K562 (cell line): Measurements from ENCODE around the gene CISD3. TPM values are rescaled to one million over a fixed set of nuclear protein-coding genes. Genes with fewer than 3 reads are reported as not detected.

Experiments
- CBFA2T3 ChIP-seq: fragments of 450-650 bp; IDR thresholded peaks from 2 replicates; pipeline ENCODE4 v1.6.1; 2017
- E2F5 ChIP-seq: sonication (generic); formaldehyde crosslinking; IDR thresholded peaks from 2 replicates; pipeline ENCODE4 v1.8.0; 2022; ENCODE audit warnings: mild to moderate bottlenecking, missing genetic modification reagents
- ESRRA ChIP-seq: fragments of 450-650 bp; IDR thresholded peaks from 2 replicates; pipeline ENCODE4 v1.6.1; 2014; ENCODE audit warnings: low read depth, mild to moderate bottlenecking, moderate library complexity, borderline replicate concordance
- EWSR1 ChIP-seq: fragments of 450-650 bp; IDR thresholded peaks from 2 replicates; pipeline ENCODE4 v1.6.1; 2018; ENCODE audit warnings: borderline replicate concordance, mild to moderate bottlenecking, low read depth, moderate library complexity; ENCODE audit not compliant: partially characterized antibody
- GABPA ChIP-seq: fragments of 200-800 bp; sonication (Bioruptor generic); conservative IDR thresholded peaks from 2 replicates; pipeline ENCODE4 v1.6.1; 2016; ENCODE audit warnings: low read depth, missing genetic modification characterization, missing compliant biosample characterization
- IFI16 ChIP-seq: fragments of 250-450 bp; sonication (Bioruptor Pico); IDR thresholded peaks from 2 replicates; pipeline ENCODE4 v2.1.2; 2022; ENCODE audit warnings: mild to moderate bottlenecking, inconsistent platforms
- KAT8 ChIP-seq: fragments of 450-650 bp; IDR thresholded peaks from 2 replicates; pipeline ENCODE4 v1.6.1; 2016; ENCODE audit warnings: low read depth, mild to moderate bottlenecking
- MAFG ChIP-seq: fragments of 450-650 bp; conservative IDR thresholded peaks from 2 replicates; pipeline ENCODE4 v1.6.1; 2016; ENCODE audit warnings: missing genetic modification characterization, missing compliant biosample characterization
- NFATC3 ChIP-seq: fragments of 450-650 bp; IDR thresholded peaks from 2 replicates; pipeline ENCODE4 v1.6.1; 2017; ENCODE audit warnings: mild to moderate bottlenecking
- OTX1 ChIP-seq: fragments of 450-650 bp; formaldehyde crosslinking; IDR thresholded peaks from 2 replicates; pipeline ENCODE4 v1.4.0; 2022; ENCODE audit warnings: mild to moderate bottlenecking
- SIX5 ChIP-seq, 2 experiments: IDR thresholded peaks; 2 replicates each; pipeline ENCODE4 v1.6.1; 2011; ENCODE audit warnings: low read length in 2 of 2, borderline replicate concordance in 1 of 2, low read depth in 1 of 2, mild to moderate bottlenecking in 1 of 2, moderate library complexity in 1 of 2; ENCODE audit not compliant: insufficient read depth in 1 of 2
- ZNF143 ChIP-seq: sonication (generic); formaldehyde crosslinking; IDR thresholded peaks from 2 replicates; pipeline ENCODE4 v1.9.0; 2022; ENCODE audit warnings: mild to moderate bottlenecking, missing genetic modification reagents
- ZNF232 ChIP-seq: sonication (generic); formaldehyde crosslinking; IDR thresholded peaks from 2 replicates; pipeline ENCODE4 v1.8.0; 2022; ENCODE audit warnings: mild to moderate bottlenecking, missing genetic modification reagents
- ZNF699 ChIP-seq: fragments of 250-450 bp; sonication (Bioruptor Pico); IDR thresholded peaks from 2 replicates; pipeline ENCODE4 v1.8.0; 2021; ENCODE audit warnings: mild to moderate bottlenecking, moderate library complexity; ENCODE audit not compliant: insufficient replicate concordance
- ZZZ3 ChIP-seq: fragments of 450-650 bp; IDR thresholded peaks from 2 replicates; pipeline ENCODE4 v1.6.1; 2016; ENCODE audit warnings: antibody characterized with exemption, mild to moderate bottlenecking, moderate library complexity
- polyA plus RNA-seq, 8 experiments: library from polyadenylated mRNA; depleted of rRNA in 4 of 8; stranded (reverse) in 5 of 8; unstranded in 3 of 8; fragments of >200 nt; fragmentation: Nextera tagmentation in 2 of 8; fragmentation: Illumina TruSeq in 1 of 8; extraction: Ambion mirVana in 2 of 8; extraction: Trizol in 1 of 8; gene quantifications; 2 replicates each; pipeline versions ENCODE4 v1.2.1 to v1.2.3, GENCODE V29; 2011 to 2014; ENCODE audit warnings: inconsistent platforms in 1 of 8, missing spikeins in 1 of 8
- total RNA-seq, 7 experiments: library from RNA; depleted of rRNA in 6 of 7; stranded (reverse); fragments of >200 nt in 6 of 7; fragmentation: Illumina TruSeq in 2 of 7; extraction: Trizol in 2 of 7; gene quantifications; 2 replicates each; pipeline versions ENCODE4 v1.2.1 to v1.2.3, GENCODE V29; 2011 to 2021; ENCODE audit warnings: low replicate concordance in 1 of 7

Gene CISD3
- total and polyA plus RNA-seq, 9 of the 15 experiments (the other 6 are each of a cell fraction or from before 2014, with no cell fraction given) = 5.0 to 60.7 (median 15.7) TPM

GRCh38 chr17:38750044-38750311, 19.8 kb downstream of the CISD3 start (continued):
- TF ChIP-seq E2F5 (no peak), KAT8 (no peak), ZNF143 (CRISPR knock-in tag) (no peak), OTX1 (CRISPR knock-in tag) (0 out of 2 replicates have a peak, but pooled peaks have one; percentile 22), EWSR1 (no peak), GABPA (tag) (peak; percentile 41), ESRRA (no peak), ZZZ3 (no peak), IFI16 (CRISPR knock-in tag) (no peak), CBFA2T3 (no peak), NFATC3 (no peak), ZNF232 (no peak), ZNF699 (CRISPR knock-in tag) (no peak), MAFG (tag) (no peak), SIX5 (IDR thresholded peaks at IDR 0.05; ENCODE audit: borderline replicate concordance in 1 of 2, insufficient read depth in 1 of 2, low read depth in 1 of 2, low read length in 2 of 2) (no peak)
